H7 (cell line): ENCODE measurements around the gene PRRC2C. TPM values are rescaled to one million over a fixed set of nuclear protein-coding genes. Genes with fewer than 3 reads are reported as not detected.
"Not testable (repeated sequence)": the region's sequence is repeated elsewhere in the genome, so short reads cannot be mapped to it uniquely, and the experiment has no call there.

Source experiments
- DNase-seq: peaks from one replicate; pipeline ENCODE4 v3.0.0; 2012
- H3K27me3 ChIP-seq: 2 replicates; pipeline ENCODE4 v1.6.0; 2011; ENCODE audit warnings: mild to moderate bottlenecking, low read length; ENCODE audit not compliant: control insufficient read depth, insufficient read depth
- H3K36me3 ChIP-seq: replicated peaks from 2 replicates; pipeline ENCODE4 v1.5.1; 2011; ENCODE audit warnings: low read length; ENCODE audit not compliant: control insufficient read depth, insufficient read depth
- H3K4me3 ChIP-seq: 2 replicates; pipeline ENCODE4 v1.5.1; 2011; ENCODE audit warnings: low read depth, mild to moderate bottlenecking, control low read depth, low read length, moderate library complexity; ENCODE audit not compliant: insufficient read depth
- total RNA-seq: library from RNA; depleted of rRNA; stranded (reverse); fragments of >200 nt; shearing (Covaris generic); gene quantifications from 2 replicates; pipeline ENCODE4 v1.2.3, GENCODE V29; 2014

PRRC2C gene
- total RNA-seq, 1 experiment from 2014 or later: 68.7 TPM

GRCh38 chr1:171585715-171586114, 100.4 kb downstream of the PRRC2C start:
- H3K4me3 ChIP-seq: no peak overlapping the region
- no peaks in the 10 kb centered on the region for H3K27me3 ChIP-seq
- peaks cover 36% of the 10 kb centered on the region for H3K36me3 ChIP-seq
- no peak for DNase-seq

DNA sequence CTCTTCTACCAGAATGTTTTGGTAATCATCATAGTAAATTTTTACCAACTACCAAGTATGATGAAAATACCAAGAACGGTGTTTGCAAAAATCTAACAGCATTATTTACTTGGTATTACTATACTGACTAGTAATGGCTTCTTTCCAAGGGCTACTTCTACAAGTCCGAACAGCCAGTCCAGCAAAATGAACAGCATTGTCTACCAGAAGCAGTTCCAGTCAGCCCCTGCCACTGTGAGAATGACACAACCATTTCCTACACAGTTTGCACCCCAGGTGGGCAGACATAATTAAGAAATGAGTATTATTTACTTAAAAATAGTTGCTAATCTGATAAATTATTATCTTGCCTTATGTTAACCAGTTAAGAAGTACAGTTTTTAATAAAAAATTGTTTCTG, 102.9 kb downstream of the PRRC2C start:
- H3K4me3 ChIP-seq: no peak overlapping the region
- peaks cover 44% of the 10 kb centered on the region for H3K36me3 ChIP-seq
- no peaks in the 10 kb centered on the region for H3K27me3 ChIP-seq
- no peak for DNase-seq

DNA sequence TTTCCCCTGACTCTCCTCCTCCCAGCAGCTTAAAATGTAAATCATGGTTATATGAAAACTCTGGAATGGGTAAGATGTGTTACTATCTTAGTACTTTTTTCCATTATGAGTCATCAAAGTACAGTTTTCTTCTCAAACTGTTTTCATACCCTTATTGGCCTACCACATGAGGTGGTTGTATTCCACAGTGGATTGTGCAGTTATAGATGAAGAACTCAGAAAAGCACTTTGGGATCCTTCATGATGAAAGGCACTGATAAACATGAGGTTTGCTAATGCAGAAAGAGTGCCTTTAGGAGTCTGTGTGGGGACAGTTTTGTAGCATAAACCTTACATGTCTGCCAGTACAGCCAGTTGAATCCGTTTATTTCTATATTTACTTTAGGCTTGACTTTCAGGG, 104.7 kb downstream of the PRRC2C start:
- H3K27me3 ChIP-seq: no peaks in the 10 kb centered on the region
- peaks cover 37% of the 10 kb centered on the region for H3K36me3 ChIP-seq
- DNase-seq: no peak
- H3K4me3 ChIP-seq: no peak overlapping the region

DNA sequence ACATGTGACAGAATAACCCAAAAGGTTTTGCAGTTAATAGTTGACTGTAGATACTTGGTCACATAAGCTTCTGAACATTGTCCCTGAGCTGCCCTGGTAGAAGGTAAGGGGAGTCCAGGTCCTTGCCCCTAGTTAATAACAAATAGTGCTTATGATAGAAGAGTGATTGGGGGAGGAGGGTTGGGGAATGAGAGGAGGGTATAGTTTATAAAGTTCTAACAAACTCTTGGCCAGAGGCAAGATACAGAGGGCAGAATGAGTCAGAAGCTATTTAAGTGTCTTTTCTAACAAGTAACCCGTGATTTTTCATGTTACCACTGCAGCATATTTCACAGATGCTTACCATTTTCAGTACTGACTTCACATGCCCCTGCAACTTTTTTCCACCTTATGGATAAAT, 110.0 kb downstream of the PRRC2C start:
- Histone ChIP-seq H3K27me3 (no peaks in the 10 kb centered on the region), H3K4me3 (no peak overlapping the region), H3K36me3 (peaks cover 16% of the 10 kb centered on the region)
- no peak for DNase-seq

GRCh38 chr1:171596119-171596518, 110.8 kb downstream of the PRRC2C start:
- no peaks in the 10 kb centered on the region for H3K27me3 ChIP-seq
- no peak for DNase-seq
- no peak overlapping the region for H3K4me3 ChIP-seq
- H3K36me3 ChIP-seq: peaks cover 10% of the 10 kb centered on the region

- DNase-seq: no peak
- H3K4me3 ChIP-seq: no peak overlapping the region
Observed at GRCh38 chr1:171596705-171597104, 111.4 kb downstream of the PRRC2C start.

DNA sequence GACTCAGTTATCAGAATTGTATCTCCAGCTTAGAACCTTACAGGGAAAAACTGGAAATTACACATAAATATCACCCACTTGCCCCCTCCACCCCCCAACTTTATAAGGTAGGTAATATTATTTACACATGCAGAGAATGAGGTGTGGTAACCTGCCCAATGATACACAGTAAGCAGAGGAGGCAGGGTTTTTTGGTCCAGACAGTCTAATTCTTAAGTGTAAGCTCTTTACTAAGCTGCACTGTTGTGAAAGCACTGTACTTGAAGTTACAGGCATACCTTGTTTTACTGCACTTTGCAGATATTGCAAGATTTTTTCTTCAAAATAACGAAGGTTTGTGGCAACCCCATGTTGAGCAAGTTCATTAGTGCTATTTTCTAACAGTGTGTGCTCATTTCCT, 111.9 kb downstream of the PRRC2C start:
- Histone ChIP-seq H3K27me3 (no peaks in the 10 kb centered on the region), H3K36me3 (peaks cover 3% of the 10 kb centered on the region; the same call in 1 of the 2 replicates), H3K4me3 (no peak overlapping the region)
- no peak for DNase-seq

More at GRCh38 chr1:171596705-171597104, 111.4 kb downstream of the PRRC2C start:
- H3K27me3 ChIP-seq: no peaks in the 10 kb centered on the region
- H3K36me3 ChIP-seq: peaks cover 6% of the 10 kb centered on the region

DNA sequence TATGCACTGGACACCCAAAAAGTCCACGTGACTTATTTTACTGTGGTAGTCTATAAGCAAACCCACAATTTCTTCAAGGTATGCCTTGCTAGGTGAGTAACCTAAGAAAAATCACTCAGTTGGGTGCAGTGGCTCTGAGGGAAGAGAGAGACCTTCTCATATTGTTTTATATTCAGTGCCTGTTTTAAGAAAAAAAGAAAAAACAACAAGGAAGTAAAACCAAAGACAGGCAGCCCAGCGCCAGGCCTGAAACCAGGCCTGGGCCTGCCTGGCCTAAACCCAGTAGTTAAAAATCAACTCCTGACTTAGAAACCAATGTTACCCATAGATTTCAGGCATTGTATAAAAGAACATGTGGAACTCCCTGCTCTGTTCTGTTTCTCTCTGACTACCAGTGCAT, 115.0 kb downstream of the PRRC2C start:
- H3K36me3 ChIP-seq, DNase-seq: not testable (repeated sequence)

DNA sequence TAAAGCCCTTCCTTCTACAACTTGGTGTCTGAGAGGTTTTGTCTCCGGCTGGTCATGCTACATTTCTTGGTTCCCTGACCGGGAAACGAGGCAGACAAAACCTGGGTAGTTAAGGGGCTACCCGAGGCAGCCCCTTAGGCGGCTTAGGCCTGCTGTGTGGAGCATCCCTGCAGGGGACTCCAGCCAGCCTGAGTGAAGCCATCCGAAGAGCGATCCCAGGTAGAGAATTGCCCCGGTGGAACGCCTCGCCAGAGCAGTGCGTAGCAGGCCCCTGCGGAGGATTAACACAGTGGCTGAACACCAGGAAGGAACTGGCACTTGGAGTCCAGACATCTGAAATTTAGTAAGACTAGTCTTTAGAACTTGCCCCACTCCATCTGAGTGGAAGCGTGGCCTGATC, 115.5 kb downstream of the PRRC2C start:
- no peak for DNase-seq
- no peaks in the 10 kb centered on the region for H3K27me3 ChIP-seq

More for the DNA sequence above, 115.0 kb downstream of the PRRC2C start:
- H3K4me3 ChIP-seq, H3K27me3 ChIP-seq: not testable (repeated sequence)

GRCh38 chr1:171603042-171603441, 117.7 kb downstream of the PRRC2C start:
- not testable (repeated sequence) for H3K27me3 ChIP-seq, H3K36me3 ChIP-seq, DNase-seq, H3K4me3 ChIP-seq

More for the DNA sequence above, 115.5 kb downstream of the PRRC2C start:
- no peaks in the 10 kb centered on the region for H3K36me3 ChIP-seq
- H3K4me3 ChIP-seq: no peak overlapping the region

- Histone ChIP-seq H3K36me3 (no peaks in the 10 kb centered on the region), H3K27me3 (no peaks in the 10 kb centered on the region), H3K4me3 (no peak overlapping the region)
- DNase-seq: no peak
Observed at GRCh38 chr1:171606402-171606941, 121.1 kb downstream of the PRRC2C start.

DNA sequence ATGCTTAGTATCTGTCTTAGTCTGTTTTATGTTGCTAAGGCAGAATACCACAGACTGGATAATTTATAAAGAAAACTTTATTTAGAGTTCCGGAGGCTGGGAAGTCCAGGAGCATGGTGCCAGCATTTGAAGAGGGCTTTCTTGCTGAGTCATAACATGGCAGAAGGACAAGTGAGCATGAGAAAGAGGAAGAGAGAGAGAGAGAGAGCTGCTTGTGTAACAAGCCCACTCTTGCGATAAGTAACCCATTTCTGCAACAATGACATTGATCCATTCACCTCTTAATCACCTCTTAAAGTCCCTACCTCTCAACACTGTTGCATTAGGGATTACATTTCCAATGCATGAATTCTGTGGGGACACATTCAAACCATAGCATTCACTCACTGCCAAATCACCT, 125.1 kb downstream of the PRRC2C start:
- no peaks in the 10 kb centered on the region for H3K36me3 ChIP-seq
- no peak for DNase-seq
- no peaks in the 10 kb centered on the region for H3K27me3 ChIP-seq
- no peak overlapping the region for H3K4me3 ChIP-seq

DNA sequence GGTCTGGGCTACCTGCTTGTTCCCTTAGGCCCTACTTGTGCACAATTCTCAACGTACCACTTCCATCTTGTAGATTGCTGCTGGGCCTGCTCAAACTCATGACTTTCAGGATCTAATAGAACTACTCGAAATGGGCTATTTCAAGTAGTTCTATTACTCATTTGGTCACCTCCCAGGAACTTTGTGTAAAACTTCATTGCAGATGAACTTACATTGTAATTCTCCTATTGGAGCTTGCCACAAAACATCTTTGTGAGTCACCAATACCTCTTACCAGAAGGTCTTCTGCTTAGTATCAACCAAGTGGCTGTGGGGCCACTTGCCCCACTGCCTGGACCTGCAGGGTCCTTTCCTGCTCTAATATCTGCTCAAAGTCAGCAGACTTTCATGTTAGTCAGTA, 126.0 kb downstream of the PRRC2C start:
- H3K4me3 ChIP-seq: no peak overlapping the region
- no peak for DNase-seq
- H3K27me3 ChIP-seq: no peaks in the 10 kb centered on the region
- no peaks in the 10 kb centered on the region for H3K36me3 ChIP-seq

DNA sequence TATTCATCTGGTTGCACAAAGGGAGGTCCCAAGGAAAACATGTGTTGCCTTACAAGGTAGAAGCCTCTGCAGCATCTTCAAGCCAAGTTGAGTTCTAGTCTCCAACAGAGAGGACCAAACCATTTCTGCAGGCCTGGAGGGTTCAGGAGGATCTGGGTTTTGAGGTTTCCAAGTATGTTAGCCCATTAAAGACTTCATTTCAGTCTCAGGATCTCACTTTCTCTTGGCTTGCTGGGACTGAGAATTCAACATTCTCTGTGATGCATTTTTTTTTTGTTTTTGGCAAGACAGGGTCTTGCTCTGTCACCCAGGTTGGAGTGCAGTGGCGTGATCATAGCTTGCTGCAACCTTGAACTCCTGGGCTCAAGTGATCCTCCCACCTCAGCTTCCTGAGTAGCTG, 128.0 kb downstream of the PRRC2C start:
- no peak for DNase-seq
- no peaks in the 10 kb centered on the region for H3K36me3 ChIP-seq
- H3K4me3 ChIP-seq: no peak overlapping the region
- H3K27me3 ChIP-seq: no peaks in the 10 kb centered on the region; the same call in 1 of the 2 replicates

DNA sequence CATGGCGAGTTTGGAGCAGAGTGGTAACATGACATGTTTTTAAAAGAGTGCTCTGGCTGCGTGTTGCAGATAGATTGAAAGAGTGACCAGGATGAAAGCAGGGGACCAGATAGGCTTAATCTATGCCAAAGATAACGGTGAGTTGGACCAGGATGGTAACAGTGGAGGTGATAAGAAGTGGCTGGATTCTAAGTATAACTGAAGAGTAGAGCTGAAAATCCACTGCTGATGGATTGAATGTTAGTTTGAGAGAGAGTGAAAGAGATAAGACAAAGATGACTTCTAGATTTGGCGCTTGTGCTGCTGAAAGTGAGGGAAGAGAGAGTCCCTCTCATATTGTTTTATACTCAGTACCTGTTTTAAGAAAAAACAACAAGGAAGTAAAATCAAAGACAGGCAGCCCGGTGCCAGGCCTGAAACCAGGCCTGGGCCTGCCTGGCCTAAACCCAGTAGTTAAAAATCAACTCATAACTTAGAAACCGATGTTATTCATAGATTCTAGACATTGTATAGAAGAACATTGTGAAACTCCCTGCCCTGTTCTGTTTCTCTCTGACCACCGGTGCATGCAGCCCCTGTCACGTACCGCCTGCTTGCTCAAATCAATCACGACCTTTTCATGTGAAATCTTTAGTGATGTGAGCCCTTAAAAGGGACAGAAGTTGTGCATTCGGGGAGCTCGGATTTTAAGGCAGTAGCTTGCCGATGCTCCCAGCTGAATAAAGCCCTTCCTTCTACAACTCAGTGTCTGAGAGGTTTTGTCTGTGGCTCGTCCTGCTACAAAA, 130.0 kb downstream of the PRRC2C start:
- not testable (repeated sequence) for H3K4me3 ChIP-seq, DNase-seq, H3K36me3 ChIP-seq, H3K27me3 ChIP-seq
